ENCODE results near the gene TMEM86A. TPM values are rescaled to one million over a fixed set of nuclear protein-coding genes. Genes with fewer than 3 reads are reported as not detected.
A peak's percentile ranks its signal among the peaks of the same experiment; 100 is the strongest.

TMEM86A gene
- total and polyA plus RNA-seq, 7 donors: 0.76 to 3.9 (median 2.4) TPM

- DNase-seq (peak in 1 of 2 donors; percentile 16), ATAC-seq (no peak)
- Histone ChIP-seq H3K36me3 (ENCODE audit: insufficient read depth in 1 of 2, low read depth in 1 of 2) (no peaks in the 10 kb centered on the region), H3K4me1 (no peaks in the 10 kb centered on the region), H3K9me3 (no peaks in the 10 kb centered on the region), H3K4me3 (no peak overlapping the region), H3K27ac (no peak overlapping the region), H3K27me3 (ENCODE audit: insufficient read depth in 3 of 3, low read length in 2 of 3) (no peaks in the 10 kb centered on the region)
- 82 to 86% (median 86%) methylated on average over 9 of the region's 9 CpGs for WGBS, 3 donors
- intact Hi-C loops (cut with DNase I): loop anchor here in 1 of 2 donors (5.0 to 10.0 kb wide), 2 partner anchors 188 to 615 kb away; no protein-coding TSS in a partner anchor
- TF ChIP-seq CTCF (IDR thresholded peaks at IDR 0.05): no peak
Observed at GRCh38 chr11:18730020-18730419, 31.4 kb downstream of the TMEM86A start.

GRCh38 chr11:18731441-18731840 is 32.9 kb downstream of the TMEM86A start:
- Histone ChIP-seq H3K27me3 (ENCODE audit: insufficient read depth in 3 of 3, low read length in 2 of 3) (no peaks in the 10 kb centered on the region), H3K9me3 (no peaks in the 10 kb centered on the region), H3K36me3 (ENCODE audit: insufficient read depth in 1 of 2, low read depth in 1 of 2) (no peaks in the 10 kb centered on the region), H3K4me1 (no peaks in the 10 kb centered on the region), H3K4me3 (no peak overlapping the region), H3K27ac (no peak overlapping the region)
- no peak for TF ChIP-seq CTCF (IDR thresholded peaks at IDR 0.05)
- ATAC-seq (no peak), DNase-seq (no peak)
- intact Hi-C loops (cut with DNase I): loop anchor here in 1 of 2 donors (5.0 to 10.0 kb wide), 2 partner anchors 189 to 617 kb away; no protein-coding TSS in a partner anchor
- WGBS, 3 donors: 87 to 100% (median 90%) methylated on average over 2 of the region's 2 CpGs

- DNase-seq (peak in 1 of 2 donors; percentile 58), ATAC-seq (peak; percentile 56 to 77 (median 62))
- WGBS, 3 donors: 65 to 73% (median 70%) methylated on average over 11 of the region's 11 CpGs
- peak; percentile 95 for TF ChIP-seq CTCF (IDR thresholded peaks at IDR 0.05)
- H3K4me3 ChIP-seq: no peak overlapping the region
- H3K36me3 ChIP-seq (ENCODE audit: insufficient read depth in 1 of 2, low read depth in 1 of 2): no peaks in the 10 kb centered on the region
- no peaks in the 10 kb centered on the region for H3K9me3 ChIP-seq
- H3K27ac ChIP-seq: no peak overlapping the region
- no peaks in the 10 kb centered on the region for H3K4me1 ChIP-seq
- intact Hi-C loops (cut with DNase I): loop anchor here in 1 of 2 donors (5.0 to 10.0 kb wide), 2 partner anchors 190 to 617 kb away; no protein-coding TSS in a partner anchor
- no peaks in the 10 kb centered on the region for H3K27me3 ChIP-seq (ENCODE audit: insufficient read depth in 3 of 3, low read length in 2 of 3)
Observed at GRCh38 chr11:18731949-18732821, 33.6 kb downstream of the TMEM86A start.

DNA sequence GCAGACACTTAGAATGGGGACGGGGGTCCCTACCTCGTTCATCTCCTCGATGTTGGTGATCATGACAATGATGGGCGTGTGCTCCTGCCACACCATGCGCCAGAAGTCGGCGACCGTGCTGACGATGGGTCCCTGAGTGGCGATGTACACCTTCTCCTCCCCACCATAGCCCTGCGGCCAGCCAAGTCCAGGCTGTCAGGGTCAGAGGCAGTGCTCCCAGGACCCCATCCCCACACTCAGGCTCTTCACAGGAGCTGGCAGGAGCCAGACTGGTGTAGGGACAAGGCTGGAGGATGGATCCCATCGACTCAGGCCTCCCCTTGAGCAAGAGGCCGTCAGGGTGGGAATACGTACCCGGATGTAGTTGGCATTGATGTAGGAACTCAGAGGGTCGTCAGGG is 34.6 kb downstream of the TMEM86A start:
- intact Hi-C loops (cut with DNase I): loop anchor here in 1 of 2 donors (5.0 to 10.0 kb wide), 2 partner anchors 191 to 618 kb away; no protein-coding TSS in a partner anchor
- Histone ChIP-seq H3K27ac (no peak overlapping the region), H3K4me3 (no peak overlapping the region), H3K36me3 (ENCODE audit: insufficient read depth in 1 of 2, low read depth in 1 of 2) (no peaks in the 10 kb centered on the region), H3K27me3 (ENCODE audit: insufficient read depth in 3 of 3, low read length in 2 of 3) (no peaks in the 10 kb centered on the region), H3K4me1 (no peaks in the 10 kb centered on the region), H3K9me3 (no peaks in the 10 kb centered on the region)
- TF ChIP-seq CTCF (IDR thresholded peaks at IDR 0.05): no peak
- no peak for ATAC-seq
- 86 to 88% (median 87%) methylated on average over 16 of the region's 16 CpGs for WGBS, 3 donors
- DNase-seq: no peak

Measured in psoas muscle (tissue), 8 donors.